Smooth muscle cell of the brain vasculature (primary cell): ENCODE data around the gene FAM72D.
"Not testable (repeated sequence)": the region's sequence is repeated elsewhere in the genome, so short reads cannot be mapped to it uniquely, and the experiment has no call there.

Experiments used
- DNase-seq: peaks from one replicate; pipeline ENCODE4 v3.0.0-alpha.2; 2012; ENCODE audit warnings: low read depth, low spot score

Gene FAM72D

DNA sequence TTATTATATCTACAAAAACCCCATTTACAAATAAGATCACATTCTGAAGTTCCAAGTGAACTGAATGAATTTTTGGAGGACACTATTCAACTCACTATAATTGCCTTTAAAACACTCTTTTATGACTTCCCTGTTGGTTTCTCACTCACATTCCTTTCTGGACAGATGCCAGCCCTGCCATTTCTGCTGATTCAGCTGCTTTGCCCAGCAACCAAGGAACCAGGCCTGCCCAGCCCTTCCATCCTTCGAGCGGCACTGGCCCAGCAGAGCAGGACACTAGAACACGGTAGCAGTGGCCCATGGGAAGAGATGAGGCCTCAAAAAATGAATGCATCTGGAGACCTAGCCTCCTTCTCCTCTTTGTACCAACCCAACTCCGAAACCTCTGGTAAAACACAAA is 50.5 kb downstream of the FAM72D start:
- DNase-seq: not testable (repeated sequence)

DNA sequence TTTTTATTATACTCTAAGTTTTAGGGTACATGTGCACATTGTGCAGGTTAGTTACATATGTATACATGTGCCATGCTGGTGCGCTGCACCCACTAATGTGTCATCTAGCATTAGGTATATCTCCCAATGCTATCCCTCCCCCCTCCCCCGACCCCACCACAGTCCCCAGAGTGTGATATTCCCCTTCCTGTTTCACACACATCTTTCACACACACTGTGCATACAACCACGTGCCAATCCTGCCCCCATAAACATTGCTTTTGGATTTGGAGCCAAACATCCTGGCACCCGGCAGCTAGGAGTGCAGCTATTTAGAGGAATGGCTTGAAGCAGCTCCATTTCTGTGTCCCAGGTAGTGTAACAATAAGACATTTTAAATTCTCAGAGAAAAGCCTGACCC is 51.4 kb downstream of the FAM72D start:
- not testable (repeated sequence) for DNase-seq

DNA sequence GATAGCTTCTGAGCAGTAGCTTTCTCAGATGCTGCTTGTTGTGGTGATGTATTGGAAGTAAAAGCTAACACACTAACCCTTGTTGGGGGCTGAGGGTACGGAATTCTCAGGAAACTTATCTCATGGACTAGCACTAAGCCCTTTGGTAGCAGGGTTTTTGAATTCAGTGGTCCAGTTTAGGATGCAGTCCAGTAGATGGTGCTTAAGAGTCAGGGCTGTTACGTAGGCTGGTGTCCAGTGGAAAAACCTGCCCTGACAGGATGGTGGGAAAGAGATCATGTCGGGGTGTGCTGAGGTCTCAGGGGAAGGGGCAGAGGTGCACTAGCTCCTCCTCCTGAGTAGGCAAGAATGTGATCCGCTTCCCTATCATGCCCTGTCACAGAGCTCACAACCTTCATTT is 59.6 kb downstream of the FAM72D start:
- DNase-seq: not testable (repeated sequence)

DNA sequence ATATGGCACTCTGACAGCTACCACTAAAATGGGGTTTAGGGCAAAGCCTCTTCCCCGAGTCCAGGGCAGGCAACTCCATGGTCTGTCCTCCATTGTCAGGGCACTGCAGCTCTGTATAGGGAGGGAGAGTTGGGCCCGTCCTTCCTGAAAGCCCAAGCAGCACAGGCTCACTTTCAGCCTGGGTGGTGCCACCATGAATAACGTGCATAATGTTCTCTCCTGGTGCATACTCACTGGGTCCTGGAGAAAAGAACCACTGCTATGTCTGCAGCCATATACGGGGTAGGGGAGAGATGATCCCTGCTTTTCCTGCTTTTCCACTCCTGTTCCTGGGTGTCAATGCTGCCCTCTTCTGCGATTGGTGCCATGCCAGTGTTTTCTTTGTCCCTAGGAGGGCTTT is 60.1 kb downstream of the FAM72D start:
- not testable (repeated sequence) for DNase-seq

DNA sequence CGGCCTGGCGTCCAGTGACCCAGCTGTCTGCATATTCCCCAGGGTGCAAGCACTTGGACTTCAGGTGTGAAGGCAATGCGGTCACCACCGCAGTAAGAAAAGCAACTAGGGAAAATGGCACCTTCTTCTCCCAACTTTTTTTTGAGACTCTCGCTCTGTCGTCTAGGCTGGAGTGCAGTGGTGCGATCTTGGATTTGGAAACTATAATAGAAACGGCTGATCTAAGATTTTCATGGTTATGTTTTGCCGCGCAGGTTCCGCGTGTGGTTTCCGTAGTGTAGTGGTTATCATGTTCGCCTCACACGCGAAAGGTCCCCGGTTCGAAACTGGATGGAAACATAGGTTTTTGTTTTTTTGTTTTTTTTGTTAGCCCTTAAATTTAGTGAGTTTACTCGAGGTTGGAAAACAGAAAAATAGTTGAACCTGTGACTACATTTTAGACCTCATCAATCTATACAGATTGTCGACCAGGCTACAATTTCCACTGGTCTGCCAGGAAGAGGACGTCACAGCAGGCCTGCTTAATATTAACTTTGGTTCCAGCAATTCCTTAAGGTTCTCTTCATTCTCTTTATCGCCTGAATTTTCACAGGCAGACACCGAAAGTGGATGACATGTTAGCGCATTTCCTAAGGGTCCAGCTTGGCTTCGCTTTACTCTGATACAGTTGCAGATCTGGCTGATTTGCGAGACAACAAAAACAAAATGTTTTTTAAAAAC is 61.3 kb downstream of the FAM72D start:
- peak; percentile 31 for DNase-seq

DNA sequence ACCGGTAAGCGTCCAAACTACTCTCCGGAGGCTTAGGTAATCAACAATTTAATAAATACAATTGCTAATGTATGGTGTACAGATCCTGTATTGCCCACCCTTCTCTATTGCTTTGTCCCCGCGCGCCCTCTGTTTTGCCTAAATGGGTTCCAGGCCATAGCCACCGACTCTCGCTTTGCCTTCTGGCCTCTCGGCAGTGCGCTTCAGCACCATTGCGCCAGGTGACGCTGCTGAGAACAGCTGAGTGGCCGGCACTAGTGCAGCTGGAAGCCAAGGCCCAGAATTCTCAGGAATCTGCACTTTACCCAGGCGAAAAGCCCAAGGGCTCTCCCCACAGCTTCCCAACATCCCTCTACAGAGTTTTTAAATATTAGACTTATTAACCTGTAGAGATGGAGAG is 61.9 kb downstream of the FAM72D start:
- not testable (repeated sequence) for DNase-seq

DNA sequence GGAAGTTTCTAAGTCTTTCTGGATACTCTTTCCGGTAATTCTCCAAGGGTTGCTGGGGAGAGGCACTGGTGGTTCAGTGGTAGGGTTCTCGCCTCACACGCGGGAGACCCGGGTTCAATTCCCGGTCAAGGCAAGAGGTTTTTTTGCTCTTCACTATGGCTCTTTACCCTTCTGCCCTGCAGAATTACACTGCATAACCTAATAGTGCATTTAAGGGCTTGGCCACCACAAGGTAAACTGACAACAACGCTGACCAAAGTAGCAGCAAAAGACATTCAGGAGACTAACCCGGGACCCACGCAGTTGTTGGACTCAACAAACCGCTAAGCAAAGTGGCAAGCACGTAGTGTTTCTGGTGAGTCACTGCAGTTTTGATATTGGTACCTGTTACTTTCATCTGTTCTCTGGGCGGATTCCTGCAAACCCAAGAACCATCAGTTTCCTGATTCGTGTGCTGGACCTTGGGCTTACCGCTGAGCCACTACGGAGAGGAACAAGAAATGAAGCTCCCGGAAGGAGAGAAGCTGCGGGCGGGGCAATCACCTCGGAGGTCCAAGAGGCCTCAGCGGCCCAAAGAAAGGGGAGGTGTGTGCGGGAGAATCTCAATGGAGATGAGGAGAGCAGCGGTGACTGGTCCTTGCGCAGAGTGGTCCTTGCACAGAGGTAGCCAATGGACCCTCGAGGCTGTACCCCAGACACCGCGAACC is 65.4 kb downstream of the FAM72D start:
- not testable (repeated sequence) for DNase-seq
